GM15510 (cell line): ENCODE measurements around the gene CYB561D1.

Experiments
- POLR2A ChIP-seq: IDR thresholded peaks from 3 replicates; pipeline ENCODE4 v1.6.1; 2011; ENCODE audit warnings: borderline replicate concordance; ENCODE audit not compliant: insufficient read length; ENCODE audit errors: extremely low read depth

The CYB561D1 gene

DNA sequence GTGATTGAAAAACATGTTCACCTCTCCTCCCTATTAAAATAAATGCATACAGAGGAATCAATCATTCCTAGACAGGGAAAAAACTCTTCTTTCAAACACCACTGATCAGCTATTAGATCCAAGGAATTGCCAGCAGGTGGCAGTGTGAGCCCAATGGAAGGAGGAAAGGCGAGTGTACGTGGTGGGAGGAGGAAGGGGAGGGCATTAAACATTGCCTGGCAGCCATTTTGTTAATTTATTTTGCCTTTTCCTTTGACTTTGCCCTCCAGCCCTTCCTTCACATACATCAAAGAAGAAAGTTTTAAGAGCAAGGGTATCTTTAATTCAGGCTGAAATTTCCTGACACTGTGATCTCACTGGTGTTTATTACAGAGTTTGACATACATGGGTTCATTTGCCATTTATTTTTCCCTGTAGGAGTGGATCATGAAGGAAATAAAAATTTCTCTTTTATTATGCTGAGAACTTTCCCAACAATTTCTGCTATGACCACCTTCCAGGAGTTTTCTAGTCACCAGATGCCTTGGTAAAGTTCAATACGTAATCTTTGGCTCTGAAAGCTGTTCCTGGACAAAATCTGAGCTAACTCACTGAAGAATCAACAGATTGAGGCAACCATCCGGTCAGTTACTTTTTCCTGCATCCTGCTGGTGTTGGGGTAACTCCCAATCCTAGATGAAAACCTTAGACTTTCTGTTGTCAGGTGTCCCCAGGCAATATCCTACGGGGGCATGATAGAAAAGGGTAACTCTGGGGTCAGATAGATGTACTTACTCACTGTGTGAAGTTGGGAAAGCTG is 52.6 kb downstream of the CYB561D1 start:
- TF ChIP-seq POLR2A, result no peak

DNA sequence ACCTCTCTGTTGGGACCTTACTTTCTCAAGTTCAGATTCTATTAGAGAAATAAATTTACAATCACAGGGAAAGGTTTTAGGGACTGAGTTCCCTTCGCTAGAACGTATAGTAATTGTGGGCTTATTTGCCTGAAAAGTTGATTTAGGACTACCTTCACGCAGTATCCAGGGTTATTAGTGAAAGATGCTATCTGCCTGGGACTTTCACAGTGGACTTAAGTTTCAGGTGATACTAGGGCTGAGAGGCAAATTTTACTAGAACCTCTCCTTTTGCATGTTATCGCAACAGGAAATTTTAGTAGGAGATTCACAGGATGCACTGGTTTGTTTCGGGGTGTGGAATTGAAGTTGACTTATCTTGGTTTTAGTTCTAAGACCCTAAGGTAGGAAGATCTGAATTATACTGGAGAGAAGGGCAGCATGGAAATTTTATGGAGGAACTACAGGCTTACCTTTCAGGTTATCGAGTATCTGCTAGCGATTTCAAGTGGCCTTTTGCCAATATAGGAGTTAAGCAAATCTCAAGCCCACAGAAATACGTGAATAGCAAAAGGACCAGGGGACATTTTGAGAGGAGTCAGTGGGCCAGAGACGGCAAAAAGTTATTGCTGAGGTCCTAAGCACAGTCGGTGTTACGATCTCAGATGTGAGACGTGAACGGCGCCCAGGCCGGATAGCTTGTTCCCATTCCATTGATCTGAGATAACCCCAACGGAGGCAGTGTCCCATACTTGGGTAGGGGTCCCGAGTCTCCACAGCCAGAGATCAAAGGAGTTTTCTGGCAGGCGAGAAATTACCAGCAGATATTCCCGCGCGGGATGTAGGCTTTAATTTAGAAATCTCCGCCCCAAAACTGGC is 53.8 kb downstream of the CYB561D1 start:
- no peak for TF ChIP-seq POLR2A

DNA sequence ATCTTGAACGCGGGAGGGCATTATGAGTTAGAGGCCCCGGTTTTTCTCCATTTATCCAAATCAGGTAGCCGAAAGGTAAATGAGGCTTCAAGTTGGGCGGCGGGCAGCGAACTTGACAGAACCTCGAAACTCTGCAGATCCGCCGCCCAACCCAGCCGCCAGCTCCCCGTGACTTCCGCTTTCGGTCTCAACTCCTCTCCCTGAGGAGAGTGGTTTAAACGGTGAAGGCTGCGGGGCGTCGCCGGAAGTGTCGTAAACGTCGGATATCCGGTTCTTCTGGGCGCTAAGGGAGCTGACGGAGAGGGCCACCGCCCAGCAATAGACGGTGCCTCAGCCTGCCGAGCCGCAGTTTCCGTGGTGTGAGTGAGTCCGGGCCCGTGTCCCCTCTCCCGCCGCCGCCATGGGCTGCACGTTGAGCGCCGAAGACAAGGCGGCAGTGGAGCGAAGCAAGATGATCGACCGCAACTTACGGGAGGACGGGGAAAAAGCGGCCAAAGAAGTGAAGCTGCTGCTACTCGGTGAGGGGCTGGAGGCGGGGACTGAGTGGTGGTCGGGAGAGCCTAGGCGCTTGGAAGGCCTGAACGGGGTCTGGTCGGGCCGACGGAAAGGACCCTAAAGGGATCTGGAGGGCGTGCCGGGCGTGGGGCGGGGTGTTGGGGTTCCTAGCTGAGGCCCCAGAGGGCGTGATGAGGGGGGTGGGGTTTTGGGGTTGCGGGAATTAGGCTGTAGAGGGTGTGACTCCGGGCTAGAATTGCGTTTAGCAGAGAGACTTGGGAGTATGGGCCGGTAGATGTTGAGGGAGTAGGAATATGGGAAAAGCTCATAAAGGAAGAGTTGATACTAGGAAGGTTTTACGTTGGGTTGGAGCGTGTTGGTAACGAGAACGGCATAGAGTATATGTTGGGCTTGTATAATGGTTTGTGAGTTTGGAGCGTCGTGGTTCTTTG is 54.7 kb downstream of the CYB561D1 start, which contains the start of gene GNAI3:
Gene GNAI3 (plus strand): TSS at position 295 of the 947 bp plus-strand sequence. CDS start 106 bp downstream, at position 401.
- TF ChIP-seq POLR2A, result peak; percentile 91
